Esophagus squamous epithelium (tissue), 5 donors: ENCODE measurements around the gene TTF1. TPM values are rescaled to one million over a fixed set of nuclear protein-coding genes. Genes with fewer than 3 reads are reported as not detected.

Experiments
- DNase-seq: peaks from one replicate; lab custom pipeline; 2025; lab: John Stamatoyannopoulos, UW
- H3K27ac ChIP-seq, 4 donors: fragments of 200-600 bp; sonication (generic); one replicate each; pipeline ENCODE4 v1.5.1; 2016 to 2019; ENCODE audit warnings: mild to moderate bottlenecking in 1 of 4
- H3K27me3 ChIP-seq, 4 donors: fragments of 200-600 bp; sonication (generic); 1 replicate in 3 of 4; 2 replicates in 1 of 4; pipeline versions ENCODE4 v1.5.1 to v1.6.0; 2017 to 2021; ENCODE audit warnings: antibody characterized with exemption in 1 of 4
- H3K36me3 ChIP-seq, 3 donors: fragments of 200-600 bp; sonication (generic); one replicate each; pipeline ENCODE4 v1.5.1; 2016 to 2019
- H3K4me1 ChIP-seq, 3 donors: fragments of 200-600 bp; sonication (generic); one replicate each; pipeline ENCODE4 v1.5.1; 2017 to 2019
- H3K4me3 ChIP-seq, 4 donors: fragments of 200-600 bp; sonication (generic); 1 replicate in 3 of 4; 2 replicates in 1 of 4; pipeline ENCODE4 v1.5.1; 2016 to 2019; ENCODE audit warnings: mild to moderate bottlenecking in 2 of 4, moderate library complexity in 1 of 4
- H3K9me3 ChIP-seq, 3 donors: fragments of 200-600 bp; sonication (generic); one replicate each; pipeline ENCODE4 v1.5.1; 2016 to 2019
- POLR2A ChIP-seq, 4 donors: fragments of 450-650 bp; IDR thresholded peaks; one replicate each; pipeline ENCODE4 v1.6.1; 2017; ENCODE audit warnings: antibody characterized with exemption in 4 of 4, mild to moderate bottlenecking in 4 of 4, moderate library complexity in 3 of 4
- WGBS, 2 donors: methylation state at CpG; one replicate each; pipeline ENCODE4 v1.1.5; 2018; 5-methylcytosine and 5-hydroxymethylcytosine counted together
- intact Hi-C: fragments of 100-400 bp; cut with DNase I; formaldehyde crosslinking; loops from one replicate; pipeline ENCODE4 v1.15.0; 2022
- total RNA-seq, 4 donors: library from RNA; depleted of rRNA; stranded (reverse); fragments of >200 nt; gene quantifications; one replicate each; pipeline ENCODE4 v1.1.0, GENCODE V29; 2016
- TF ChIP-seq, protein P1 (sequence below), 6 experiments: fragments of 450-650 bp in 4 of 6; fragments of 200-600 bp in 2 of 6; sonication (generic) in 2 of 6; IDR thresholded peaks; one replicate each; pipeline ENCODE4 v1.5.1; 2016 to 2019; ENCODE audit warnings: antibody characterized with exemption in 6 of 6, mild to moderate bottlenecking in 4 of 6, moderate library complexity in 4 of 6
- donor health status: DM: yes; HTN: yes; CAD: no.

Gene TTF1
- total RNA-seq, 4 donors from 2014 or later: 4.4 to 14.9 (median 8.1) TPM

DNA sequence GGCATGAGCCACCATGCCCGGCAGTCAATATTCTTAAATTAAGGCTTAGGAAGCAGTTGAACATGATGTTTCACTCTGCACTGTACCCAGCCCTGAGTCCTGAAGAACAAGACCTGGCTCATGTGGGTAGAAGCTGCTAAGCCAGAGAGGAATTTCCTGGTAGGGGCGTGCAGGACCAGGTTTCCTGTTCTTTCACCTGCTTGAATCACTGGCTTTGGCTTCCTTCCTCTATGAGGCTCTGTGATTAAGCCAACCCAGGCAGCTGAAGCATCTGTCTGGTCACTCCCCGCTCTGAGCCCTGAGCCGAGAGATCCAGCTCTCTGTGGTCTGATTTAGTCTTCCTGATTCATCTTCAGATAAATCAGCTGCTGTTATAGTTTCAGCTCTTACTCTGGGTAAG is 32.5 kb upstream of the TTF1 start:
- WGBS, 2 donors: 50 to 82% methylated on average over 1 to 2 of the region's 4 CpGs
- intact Hi-C loops: no loop called here
- Histone ChIP-seq H3K27me3 (peaks cover 0 to 84% (median 0%) of the 10 kb centered on the region in 4 donors), H3K27ac (no peak overlapping the region), H3K9me3 (no peaks in the 10 kb centered on the region), H3K4me3 (no peak overlapping the region), H3K36me3 (no peaks in the 10 kb centered on the region), H3K4me1 (no peaks in the 10 kb centered on the region)
- no peak for DNase-seq
- TF ChIP-seq POLR2A (IDR thresholded peaks at IDR 0.05): no peak
- TF ChIP-seq, protein P1, sequence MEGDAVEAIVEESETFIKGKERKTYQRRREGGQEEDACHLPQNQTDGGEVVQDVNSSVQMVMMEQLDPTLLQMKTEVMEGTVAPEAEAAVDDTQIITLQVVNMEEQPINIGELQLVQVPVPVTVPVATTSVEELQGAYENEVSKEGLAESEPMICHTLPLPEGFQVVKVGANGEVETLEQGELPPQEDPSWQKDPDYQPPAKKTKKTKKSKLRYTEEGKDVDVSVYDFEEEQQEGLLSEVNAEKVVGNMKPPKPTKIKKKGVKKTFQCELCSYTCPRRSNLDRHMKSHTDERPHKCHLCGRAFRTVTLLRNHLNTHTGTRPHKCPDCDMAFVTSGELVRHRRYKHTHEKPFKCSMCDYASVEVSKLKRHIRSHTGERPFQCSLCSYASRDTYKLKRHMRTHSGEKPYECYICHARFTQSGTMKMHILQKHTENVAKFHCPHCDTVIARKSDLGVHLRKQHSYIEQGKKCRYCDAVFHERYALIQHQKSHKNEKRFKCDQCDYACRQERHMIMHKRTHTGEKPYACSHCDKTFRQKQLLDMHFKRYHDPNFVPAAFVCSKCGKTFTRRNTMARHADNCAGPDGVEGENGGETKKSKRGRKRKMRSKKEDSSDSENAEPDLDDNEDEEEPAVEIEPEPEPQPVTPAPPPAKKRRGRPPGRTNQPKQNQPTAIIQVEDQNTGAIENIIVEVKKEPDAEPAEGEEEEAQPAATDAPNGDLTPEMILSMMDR (IDR thresholded peaks at IDR 0.05): no peak

- Histone ChIP-seq H3K27ac (no peak overlapping the region), H3K36me3 (no peaks in the 10 kb centered on the region), H3K4me1 (no peaks in the 10 kb centered on the region), H3K27me3 (peaks cover 0 to 78% (median 0%) of the 10 kb centered on the region in 4 donors), H3K9me3 (no peaks in the 10 kb centered on the region), H3K4me3 (no peak overlapping the region)
- no peak for DNase-seq
- 55 to 56% methylated on average over 10 of the region's 10 CpGs for WGBS, 2 donors
- TF ChIP-seq, protein P1 (IDR thresholded peaks at IDR 0.05): no peak
- TF ChIP-seq POLR2A (IDR thresholded peaks at IDR 0.05): no peak
- intact Hi-C loops: no loop called here
Measured at GRCh38 chr9:132434881-132435280, 28.2 kb upstream of the TTF1 start.

DNA sequence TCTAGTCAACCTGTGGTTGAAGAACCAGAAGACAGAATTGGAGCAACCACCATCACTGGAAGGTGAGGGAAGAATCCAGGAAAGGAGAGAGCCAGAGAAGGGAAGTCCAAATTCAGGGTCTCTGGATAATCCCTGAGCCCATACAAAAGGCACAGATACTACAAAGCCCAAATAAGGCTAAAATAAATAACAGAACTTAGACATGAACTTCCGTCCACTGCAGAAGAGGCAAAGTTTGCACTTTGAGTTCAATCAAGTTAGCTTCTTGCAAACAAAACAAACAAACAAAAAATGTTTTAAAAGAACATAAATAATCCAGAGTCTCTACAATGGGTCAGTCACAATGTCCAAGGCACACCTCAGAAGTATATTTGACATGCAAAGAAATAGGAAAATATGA is 24.4 kb upstream of the TTF1 start:
- no peak for DNase-seq
- H3K4me1 ChIP-seq: no peaks in the 10 kb centered on the region
- no peaks in the 10 kb centered on the region for H3K9me3 ChIP-seq
- peaks cover 0 to 88% (median 0%) of the 10 kb centered on the region in 4 donors for H3K27me3 ChIP-seq
- TF ChIP-seq POLR2A (IDR thresholded peaks at IDR 0.05): no peak
- TF ChIP-seq, protein P1 (IDR thresholded peaks at IDR 0.05): no peak
- WGBS, 2 donors: 54 to 57% methylated on average over 1 of the region's 1 CpG
- intact Hi-C loops: no loop called here
- H3K36me3 ChIP-seq: no peaks in the 10 kb centered on the region
- no peak overlapping the region for H3K27ac ChIP-seq
- no peak overlapping the region for H3K4me3 ChIP-seq

DNA sequence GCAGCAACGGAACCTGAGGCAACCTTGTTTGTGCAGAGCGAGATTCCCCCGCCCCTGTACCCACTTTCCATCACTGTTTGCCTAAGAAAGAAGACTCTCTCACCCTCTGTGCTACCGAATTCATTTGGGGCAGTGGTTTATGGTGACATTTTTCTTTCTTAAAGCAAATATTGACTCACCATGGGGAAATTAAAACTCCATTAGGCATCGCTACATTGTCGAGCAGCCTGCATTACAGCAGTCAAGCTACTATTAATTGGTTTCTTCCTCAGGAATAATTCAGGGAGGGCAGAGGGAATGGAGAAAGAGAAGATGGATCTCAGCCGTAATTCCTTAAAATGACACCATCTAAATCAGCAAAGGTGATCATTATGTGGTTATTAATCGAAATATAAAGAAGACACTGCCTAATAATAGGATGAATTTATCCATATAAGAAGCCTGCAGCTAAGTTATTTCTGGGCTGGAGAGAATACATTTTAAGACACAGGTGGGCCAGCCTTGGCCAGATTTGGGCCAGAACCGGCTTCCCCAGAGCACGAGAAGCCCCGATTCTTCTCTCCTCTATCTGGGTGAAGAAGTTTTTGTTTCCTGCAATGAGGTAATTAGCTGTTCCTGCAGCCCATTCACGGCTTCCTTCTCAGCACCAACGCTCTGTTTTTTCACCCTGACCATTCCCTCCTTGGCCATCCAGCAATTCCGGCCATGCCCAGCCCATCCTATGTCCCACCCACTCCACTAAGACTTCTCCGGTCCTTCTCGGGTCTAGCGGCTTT is 20.2 kb upstream of the TTF1 start:
- intact Hi-C loops: no loop called here
- Histone ChIP-seq H3K27ac (no peak overlapping the region), H3K4me3 (no peak overlapping the region), H3K4me1 (no peaks in the 10 kb centered on the region), H3K27me3 (peaks cover 0 to 89% (median 0%) of the 10 kb centered on the region in 4 donors), H3K9me3 (no peaks in the 10 kb centered on the region), H3K36me3 (no peaks in the 10 kb centered on the region)
- 36 to 48% methylated on average over 17 of the region's 17 CpGs for WGBS, 2 donors
- no peak for TF ChIP-seq POLR2A (IDR thresholded peaks at IDR 0.05)
- TF ChIP-seq, protein P1 (IDR thresholded peaks at IDR 0.05): no peak
- DNase-seq: no peak

GRCh38 chr9:132425675-132426062 is 19.0 kb upstream of the TTF1 start:
- Histone ChIP-seq H3K4me1 (no peaks in the 10 kb centered on the region), H3K27me3 (peaks cover 0 to 88% (median 0%) of the 10 kb centered on the region in 4 donors), H3K36me3 (no peaks in the 10 kb centered on the region), H3K27ac (no peak overlapping the region), H3K9me3 (no peaks in the 10 kb centered on the region), H3K4me3 (no peak overlapping the region)
- intact Hi-C loops: no loop called here
- DNase-seq: no peak
- TF ChIP-seq, protein P1 (IDR thresholded peaks at IDR 0.05): no peak
- no peak for TF ChIP-seq POLR2A (IDR thresholded peaks at IDR 0.05)
- WGBS, 2 donors: 45 to 48% methylated on average over 7 of the region's 7 CpGs
